B cell (primary cell): ENCODE data around the gene PARVA. TPM values are rescaled to one million over a fixed set of nuclear protein-coding genes. Genes with fewer than 3 reads are reported as not detected.

Source experiments
- ATAC-seq: fragments of 200-7000 bp; cut with Tn5 transposase; one replicate; pipeline ENCODE4 v1.10.0; 2021; ENCODE audit warnings: low read depth, mild to moderate bottlenecking, moderate number of reproducible peaks, moderate library complexity
- CTCF ChIA-PET: fragments of 350-600 bp; sonication (Branson Sonifier 250); formaldehyde crosslinking; loops from one replicate; lab custom pipeline; 2021; ENCODE audit warnings: antibody characterized with exemption, inconsistent platforms; lab: Charles Lee
- POLR2A ChIA-PET: fragments of 350-600 bp; sonication (Branson Sonifier 250); formaldehyde crosslinking; loops from one replicate; lab custom pipeline; 2021; ENCODE audit warnings: antibody characterized with exemption; lab: Charles Lee
- DNase-seq: peaks from one replicate; pipeline ENCODE4 v3.0.0; 2013
- H2AFZ ChIP-seq: 2 replicates; pipeline ENCODE4 v1.6.1; 2012; ENCODE audit warnings: mild to moderate bottlenecking, low read depth, low read length; ENCODE audit not compliant: insufficient read depth, poor library complexity, severe bottlenecking
- H3K27ac ChIP-seq, 2 donors: 1 replicate in 1 of 2; 2 replicates in 1 of 2; pipeline ENCODE4 v1.5.1; 2012 to 2013; ENCODE audit warnings: low read length in 2 of 2, mild to moderate bottlenecking in 2 of 2, moderate library complexity in 1 of 2
- H3K27me3 ChIP-seq, 4 experiments: fragments of 200-600 bp in 1 of 4; sonication (generic) in 1 of 4; replicated peaks in 1 of 4; 1 replicate in 2 of 4; 2 replicates in 2 of 4; pipeline versions ENCODE4 v1.6.1 to v1.7.0; 2013 to 2016; ENCODE audit warnings: low read length in 3 of 4, mild to moderate bottlenecking in 2 of 4, mixed read lengths in 1 of 4, moderate library complexity in 1 of 4; ENCODE audit not compliant: insufficient read depth in 4 of 4, control insufficient read depth in 3 of 4; ENCODE audit errors: control extremely low read depth in 1 of 4
- H3K36me3 ChIP-seq, 2 experiments: replicated peaks in 1 of 2; 1 replicate in 1 of 2; 2 replicates in 1 of 2; pipeline versions ENCODE4 v1.6.1 to v1.7.1; 2013; ENCODE audit warnings: low read length in 1 of 2; ENCODE audit not compliant: insufficient read depth in 2 of 2, control insufficient read depth in 1 of 2; ENCODE audit errors: control extremely low read depth in 1 of 2, extremely low read depth in 1 of 2
- H3K4me1 ChIP-seq, 2 donors: fragments of 200-600 bp in 1 of 2; sonication (generic) in 1 of 2; 1 replicate in 1 of 2; 2 replicates in 1 of 2; pipeline versions ENCODE4 v1.5.1 to v1.6.1; 2013 to 2017; ENCODE audit warnings: low read length in 2 of 2; ENCODE audit not compliant: control insufficient read depth in 2 of 2, insufficient read depth in 2 of 2
- H3K4me2 ChIP-seq: replicated peaks from 2 replicates; pipeline ENCODE3; 2012; ENCODE audit warnings: mild to moderate bottlenecking, low read depth, low read length; ENCODE audit not compliant: poor library complexity, severe bottlenecking
- H3K4me3 ChIP-seq, 5 experiments: fragments of 200-600 bp in 1 of 5; sonication (generic) in 1 of 5; 1 replicate in 3 of 5; 2 replicates in 2 of 5; pipeline versions ENCODE4 v1.5.1 to v1.7.0; 2011 to 2016; ENCODE audit warnings: low read length in 4 of 5, mild to moderate bottlenecking in 4 of 5, low read depth in 2 of 5, control low read depth in 1 of 5, moderate library complexity in 1 of 5; ENCODE audit not compliant: insufficient read depth in 1 of 5; ENCODE audit errors: control extremely low read depth in 1 of 5, extremely low read depth in 1 of 5
- H3K79me2 ChIP-seq: fragments of 200-600 bp; sonication (generic); one replicate; pipeline ENCODE4 v1.6.0; 2016; ENCODE audit warnings: low read length; ENCODE audit not compliant: control insufficient read depth, insufficient read depth
- H3K9ac ChIP-seq: fragments of 200-600 bp; sonication (generic); 2 replicates; pipeline ENCODE4 v1.6.1; 2017; ENCODE audit warnings: mild to moderate bottlenecking, low read length, moderate library complexity
- H3K9me3 ChIP-seq, 3 donors: one replicate each; pipeline versions ENCODE4 v1.6.1 to v1.7.1; 2013; ENCODE audit warnings: low read length in 2 of 3; ENCODE audit not compliant: control insufficient read depth in 2 of 3, insufficient read depth in 1 of 3; ENCODE audit errors: control extremely low read depth in 1 of 3
- H4K20me1 ChIP-seq: 2 replicates; pipeline ENCODE4 v1.6.0; 2012; ENCODE audit warnings: mild to moderate bottlenecking, low read length; ENCODE audit not compliant: insufficient read depth, control insufficient read depth, poor library complexity, severe bottlenecking
- H3K27ac Mint-ChIP-seq: one replicate; pipeline ENCODE4 v1.8.0; 2021; ENCODE audit warnings: mixed read lengths
- H3K27me3 Mint-ChIP-seq: one replicate; pipeline ENCODE4 v1.8.0; 2021; ENCODE audit warnings: mixed read lengths
- H3K4me1 Mint-ChIP-seq: one replicate; pipeline ENCODE4 v1.8.0; 2021; ENCODE audit warnings: mixed read lengths
- H3K4me3 Mint-ChIP-seq: one replicate; pipeline ENCODE4 v1.8.0; 2021; ENCODE audit warnings: mixed read lengths
- H3K9me3 Mint-ChIP-seq: one replicate; pipeline ENCODE4 v1.8.0; 2022; ENCODE audit warnings: mixed read lengths; ENCODE audit not compliant: insufficient read depth
- CTCF ChIP-seq: fragments of 200-600 bp; IDR thresholded peaks from one replicate; pipeline ENCODE4 v1.8.0; 2022; ENCODE audit warnings: antibody characterized with exemption, mild to moderate bottlenecking
- EZH2 ChIP-seq: IDR thresholded peaks from 2 replicates; pipeline ENCODE4 v1.6.1; 2012; ENCODE audit warnings: borderline replicate concordance, low read depth, mild to moderate bottlenecking, moderate library complexity, low read length; ENCODE audit not compliant: insufficient read depth, poor library complexity, severe bottlenecking
- WGBS: methylation state at CpG from one replicate; pipeline ENCODE4 v1.1.5; 2013; ENCODE audit warnings: missing lambda C conversion rate; ENCODE audit not compliant: insufficient coverage; 5-methylcytosine and 5-hydroxymethylcytosine counted together
- intact Hi-C: fragments of 100-400 bp; cut with micrococcal nuclease; formaldehyde crosslinking; loops from one replicate; pipeline ENCODE4 v1.10.0; 2022
- polyA plus RNA-seq: library from polyadenylated mRNA; depleted of rRNA; stranded (reverse); fragments of >200 nt; gene quantifications from 2 replicates; pipeline ENCODE4 v1.2.3, GENCODE V29; 2012
- total RNA-seq, 2 donors: library from RNA; stranded (reverse); fragments of 120-200 nt in 1 of 2; gene quantifications; 1 replicate in 1 of 2; 2 replicates in 1 of 2; pipeline versions ENCODE4 v1.2.3 to v1.2.4, GENCODE V29; 2013 to 2022

PARVA gene
- total and polyA plus RNA-seq, 2 donors (not counting 1 experiment from before 2014, with no cell fraction given), result not detected

GRCh38 chr11:12411393-12411792, 34.0 kb downstream of the PARVA start:
- Mint-ChIP-seq H3K27ac (no peak overlapping the region), H3K9me3 (no peaks in the 10 kb centered on the region), H3K4me3 (no peak overlapping the region), H3K27me3 (peaks cover 42% of the 10 kb centered on the region), H3K4me1 (no peaks in the 10 kb centered on the region)
- no peak overlapping the region for H3K4me3 ChIP-seq
- no peaks in the 10 kb centered on the region for H4K20me1 ChIP-seq
- CTCF ChIA-PET, result no interaction called here
- no peaks in the 10 kb centered on the region for H3K9me3 ChIP-seq
- H2AFZ ChIP-seq, result no peak overlapping the region
- H3K9ac ChIP-seq, result no peak overlapping the region
- H3K36me3 ChIP-seq, result no peaks in the 10 kb centered on the region
- intact Hi-C loops, result no loop called here
- DNase-seq (no peak), ATAC-seq (no peak)
- POLR2A ChIA-PET, result no interaction called here
- no peaks in the 10 kb centered on the region for H3K4me1 ChIP-seq
- no peak overlapping the region for H3K4me2 ChIP-seq
- H3K79me2 ChIP-seq, result no peaks in the 10 kb centered on the region
- no peak for TF ChIP-seq CTCF
- TF ChIP-seq EZH2, result no peak
- H3K27ac ChIP-seq, result no peak overlapping the region
- H3K27me3 ChIP-seq, result peaks cover 0 to 4% (median 0%) of the 10 kb centered on the region in 4 experiments
- WGBS, result no CpG with 5 or more reads among the region's 3 CpGs

GRCh38 chr11:12411806-12412727, 34.7 kb downstream of the PARVA start:
- no peak overlapping the region for H3K27ac Mint-ChIP-seq
- no peaks in the 10 kb centered on the region for H3K4me1 Mint-ChIP-seq
- no peak overlapping the region for H3K4me3 ChIP-seq
- TF ChIP-seq EZH2 (no peak), CTCF (no peak)
- no peaks in the 10 kb centered on the region for H3K4me1 ChIP-seq
- POLR2A ChIA-PET, result no interaction called here
- CTCF ChIA-PET, result no interaction called here
- peaks cover 42% of the 10 kb centered on the region for H3K27me3 Mint-ChIP-seq
- no peaks in the 10 kb centered on the region for H3K79me2 ChIP-seq
- 33% methylated on average over 6 of the region's 7 CpGs for WGBS
- no peak overlapping the region for H3K4me3 Mint-ChIP-seq
- H4K20me1 ChIP-seq, result no peaks in the 10 kb centered on the region
- no peak overlapping the region for H2AFZ ChIP-seq
- no peaks in the 10 kb centered on the region for H3K36me3 ChIP-seq
- H3K27ac ChIP-seq, result no peak overlapping the region
- no peaks in the 10 kb centered on the region for H3K9me3 Mint-ChIP-seq
- H3K9me3 ChIP-seq, result no peaks in the 10 kb centered on the region
- DNase-seq, result no peak
- intact Hi-C loops, result no loop called here
- ATAC-seq, result no peak
- H3K9ac ChIP-seq, result no peak overlapping the region
- peaks cover 0 to 4% (median 0%) of the 10 kb centered on the region in 4 experiments for H3K27me3 ChIP-seq
- no peak overlapping the region for H3K4me2 ChIP-seq
